Kidney epithelial cell (primary cell): ENCODE results near the gene MAGI1. TPM values are rescaled to one million over a fixed set of nuclear protein-coding genes. Genes with fewer than 3 reads are reported as not detected.
A peak's percentile ranks its signal among the peaks of the same experiment; 100 is the strongest.

Source experiments
- DNase-seq: peaks from one replicate; pipeline ENCODE4 v3.0.0-alpha.2; 2010; ENCODE audit warnings: low read depth
- H3K27me3 ChIP-seq: 2 replicates; pipeline ENCODE4 v1.6.0; 2011; ENCODE audit warnings: low read length; ENCODE audit not compliant: control insufficient read depth, insufficient read depth
- H3K36me3 ChIP-seq: 2 replicates; pipeline ENCODE4 v1.5.1; 2011; ENCODE audit warnings: low read length; ENCODE audit not compliant: control insufficient read depth, insufficient read depth
- H3K4me3 ChIP-seq: 2 replicates; pipeline ENCODE4 v1.5.1; 2011; ENCODE audit warnings: low read depth, mild to moderate bottlenecking, control low read depth, low read length
- total RNA-seq: library from RNA; depleted of rRNA; stranded (reverse); fragments of >200 nt; gene quantifications from 2 replicates; pipeline ENCODE4 v1.2.3, GENCODE V29; 2015
- TF ChIP-seq, protein P1 (sequence below): IDR thresholded peaks from 2 replicates; pipeline ENCODE4 v1.5.1; 2011; ENCODE audit warnings: mild to moderate bottlenecking, moderate library complexity, low read length, control low read depth, inconsistent platforms; ENCODE audit not compliant: insufficient read depth, poor library complexity, severe bottlenecking

Gene MAGI1
- total RNA-seq = 15.4 and 15.8 TPM in 2 replicates

DNA sequence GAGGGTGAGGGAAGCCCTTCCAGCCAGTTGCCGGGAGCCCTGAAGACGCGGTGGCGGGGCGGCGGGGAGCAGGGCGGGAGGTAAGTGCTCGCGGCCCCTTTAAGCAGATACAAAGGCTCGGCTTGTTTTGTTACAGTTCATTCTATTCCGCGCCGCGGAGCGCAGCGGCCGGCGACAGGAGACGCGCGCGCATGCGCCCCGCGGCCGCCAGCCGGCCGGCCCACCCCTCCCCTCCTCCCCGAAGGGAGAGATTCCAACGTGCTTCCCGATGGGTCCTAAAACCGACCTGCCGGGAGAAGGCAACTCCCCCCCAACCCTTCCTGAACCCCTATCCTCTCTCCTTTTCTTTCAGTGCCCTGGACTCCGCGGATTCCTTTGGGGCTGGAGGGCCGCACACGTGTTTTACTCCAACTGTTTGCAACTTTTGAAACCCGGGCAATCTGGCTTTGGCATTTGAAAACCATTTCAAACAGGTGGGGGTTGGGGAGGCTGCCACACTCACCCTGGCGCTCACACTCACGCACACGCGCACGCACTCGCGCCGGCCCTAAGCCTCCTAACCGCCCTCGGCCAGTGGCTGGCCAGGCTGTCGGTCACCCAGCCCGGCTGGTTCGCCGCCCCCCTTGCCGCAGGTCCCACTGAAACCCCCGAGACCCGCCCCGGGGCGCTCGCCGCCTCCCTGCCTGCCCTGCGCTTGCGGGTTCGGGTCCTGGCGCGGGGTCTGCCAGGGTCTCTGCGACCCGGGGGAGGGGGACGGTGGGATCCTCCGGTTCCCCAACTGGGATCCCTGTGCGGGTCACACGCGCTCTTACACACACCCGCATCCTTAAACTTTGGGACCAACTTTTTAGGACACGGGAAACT lies at the start of gene MAGI1:
TSS of gene MAGI1 (minus strand) at position 193 of the 864 bp plus-strand sequence. CDS start 610 bp downstream, outside the sequence.
- no peaks in the 10 kb centered on the region for H3K27me3 ChIP-seq
- no peaks in the 10 kb centered on the region for H3K36me3 ChIP-seq
- TF ChIP-seq, protein P1, sequence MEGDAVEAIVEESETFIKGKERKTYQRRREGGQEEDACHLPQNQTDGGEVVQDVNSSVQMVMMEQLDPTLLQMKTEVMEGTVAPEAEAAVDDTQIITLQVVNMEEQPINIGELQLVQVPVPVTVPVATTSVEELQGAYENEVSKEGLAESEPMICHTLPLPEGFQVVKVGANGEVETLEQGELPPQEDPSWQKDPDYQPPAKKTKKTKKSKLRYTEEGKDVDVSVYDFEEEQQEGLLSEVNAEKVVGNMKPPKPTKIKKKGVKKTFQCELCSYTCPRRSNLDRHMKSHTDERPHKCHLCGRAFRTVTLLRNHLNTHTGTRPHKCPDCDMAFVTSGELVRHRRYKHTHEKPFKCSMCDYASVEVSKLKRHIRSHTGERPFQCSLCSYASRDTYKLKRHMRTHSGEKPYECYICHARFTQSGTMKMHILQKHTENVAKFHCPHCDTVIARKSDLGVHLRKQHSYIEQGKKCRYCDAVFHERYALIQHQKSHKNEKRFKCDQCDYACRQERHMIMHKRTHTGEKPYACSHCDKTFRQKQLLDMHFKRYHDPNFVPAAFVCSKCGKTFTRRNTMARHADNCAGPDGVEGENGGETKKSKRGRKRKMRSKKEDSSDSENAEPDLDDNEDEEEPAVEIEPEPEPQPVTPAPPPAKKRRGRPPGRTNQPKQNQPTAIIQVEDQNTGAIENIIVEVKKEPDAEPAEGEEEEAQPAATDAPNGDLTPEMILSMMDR = no peak
- peak within 1 kb of the TSS; percentile 71 for H3K4me3 ChIP-seq
- DNase-seq = peak; percentile 83

DNA sequence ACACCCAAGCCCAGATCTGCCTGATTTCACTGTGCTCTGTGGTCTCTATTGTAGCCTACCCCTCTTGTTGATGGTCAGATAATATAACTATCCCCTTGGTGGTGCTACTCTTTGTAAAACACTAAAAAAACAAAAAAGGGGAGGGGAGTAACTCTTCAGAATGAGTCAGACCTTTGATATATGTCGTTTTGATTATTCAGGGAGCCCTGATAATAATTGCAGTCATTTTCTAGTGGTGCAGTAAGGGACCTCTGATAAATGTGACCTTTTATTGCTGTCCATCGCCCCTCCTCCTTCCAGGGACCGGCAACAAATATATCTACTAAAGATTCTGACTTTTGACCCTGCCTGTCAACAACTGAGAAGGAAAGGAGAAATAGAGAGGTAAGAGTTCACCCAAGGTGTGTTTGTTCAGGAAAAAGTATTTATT lies 45.1 kb upstream of the MAGI1 start:
- TF ChIP-seq, protein P1 = no peak
- H3K27me3 ChIP-seq = no peaks in the 10 kb centered on the region
- DNase-seq = no peak
- H3K4me3 ChIP-seq = no peak overlapping the region
- no peaks in the 10 kb centered on the region for H3K36me3 ChIP-seq

DNA sequence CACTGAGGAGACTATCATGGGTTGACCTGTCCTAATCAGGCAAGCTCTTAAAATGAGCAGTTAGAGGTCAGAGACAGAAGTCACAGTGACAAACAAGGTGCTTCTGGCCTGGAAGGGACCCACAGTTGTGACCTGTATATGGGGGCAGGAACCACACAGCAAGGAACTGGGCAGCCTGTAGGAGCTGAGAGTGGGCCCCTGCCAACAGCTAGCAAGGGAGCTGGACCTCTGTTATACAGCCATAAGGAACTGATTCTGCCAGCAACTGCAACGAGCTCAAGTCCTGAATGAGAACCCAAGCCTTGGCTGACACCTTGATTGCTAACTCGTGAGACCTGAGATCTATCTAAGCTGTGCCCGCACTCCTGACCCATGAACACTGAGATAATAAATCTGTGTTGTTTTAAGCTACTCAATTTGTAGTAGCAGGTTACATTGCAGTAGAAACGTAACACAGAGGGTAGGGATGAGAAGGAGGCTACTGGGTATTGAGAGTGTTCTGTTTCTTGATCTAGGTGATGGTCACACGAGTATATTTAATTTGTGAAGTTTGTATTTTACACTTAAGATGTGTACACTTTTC lies 44.5 kb upstream of the MAGI1 start:
- TF ChIP-seq, protein P1 = no peak
- Histone ChIP-seq H3K36me3 (no peaks in the 10 kb centered on the region), H3K4me3 (no peak overlapping the region), H3K27me3 (no peaks in the 10 kb centered on the region)
- DNase-seq = no peak

DNA sequence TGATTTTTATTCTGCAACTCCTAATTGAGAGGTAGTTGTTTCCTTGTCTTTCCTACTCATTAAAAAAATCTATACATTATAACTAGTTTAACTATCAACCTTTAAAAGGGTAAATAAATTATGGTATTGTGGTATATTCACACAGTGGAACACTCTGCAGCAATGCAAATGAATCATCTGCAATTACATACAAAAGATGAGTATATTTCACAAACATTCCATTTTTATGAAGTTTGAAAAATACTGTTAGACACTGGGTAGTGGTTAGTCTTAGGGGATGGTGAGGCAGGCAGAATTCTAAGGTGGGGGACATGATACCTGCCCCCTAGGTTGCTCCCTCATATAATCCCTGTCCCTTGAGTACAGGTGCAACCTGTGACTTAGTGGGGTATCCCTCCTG lies 44.0 kb upstream of the MAGI1 start:
- no peaks in the 10 kb centered on the region for H3K27me3 ChIP-seq
- TF ChIP-seq, protein P1 = no peak
- DNase-seq = no peak
- no peak overlapping the region for H3K4me3 ChIP-seq
- H3K36me3 ChIP-seq = no peaks in the 10 kb centered on the region

DNA sequence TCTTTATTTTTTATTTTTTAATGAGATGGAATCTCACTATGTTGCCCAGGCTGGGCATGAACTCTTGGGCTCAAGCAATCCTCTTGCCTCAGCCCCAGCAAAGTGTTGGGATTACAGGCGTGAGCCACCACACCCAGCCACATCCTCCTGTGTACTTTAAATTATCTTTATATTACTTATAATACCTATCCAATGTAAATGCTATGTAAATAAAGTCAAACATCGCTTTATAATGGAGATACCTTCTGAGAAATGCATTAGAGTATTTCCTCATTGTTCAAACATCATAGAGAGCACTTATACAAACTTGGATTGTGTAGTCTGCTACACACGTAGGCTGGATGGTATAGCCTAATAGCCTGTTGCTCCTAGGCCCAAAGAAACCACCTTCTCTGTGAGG lies 41.4 kb upstream of the MAGI1 start:
- Histone ChIP-seq H3K36me3 (no peaks in the 10 kb centered on the region), H3K27me3 (no peaks in the 10 kb centered on the region), H3K4me3 (no peak overlapping the region)
- TF ChIP-seq, protein P1 = no peak
- DNase-seq = no peak
